Endothelial cell of umbilical vein (primary cell): ENCODE results near the gene TSTD2. TPM values are rescaled to one million over a fixed set of nuclear protein-coding genes. Genes with fewer than 3 reads are reported as not detected.

Source experiments
- BruUV-seq: library from RNA; stranded (reverse); fragments of 400-500 nt; replicated peaks from 2 replicates; lab custom pipeline; 2021; lab: Mats Ljungman, UMichigan
- CTCF ChIA-PET: fragments of 300-600, 350-600 bp; sonication (Branson Sonifier 250); formaldehyde crosslinking; loops from one replicate; lab custom pipeline; 2021; ENCODE audit warnings: antibody characterized with exemption, inconsistent platforms; lab: Charles Lee
- POLR2A ChIA-PET: fragments of 300-600, 350-600 bp; sonication (Branson Sonifier 250); formaldehyde crosslinking; loops from one replicate; lab custom pipeline; 2021; ENCODE audit warnings: antibody characterized with exemption, inconsistent platforms; lab: Charles Lee
- DNase-seq: peaks from one replicate; pipeline ENCODE4 v3.0.0-alpha.2; 2011; ENCODE audit warnings: low read depth, low spot score
- FAIRE-seq: peaks from 2 replicates; lab custom pipeline; 2011; peaks lifted over from hg19 to GRCh38; lab: Jason Lieb, UNC
- H2AFZ ChIP-seq: 2 replicates; pipeline ENCODE4 v1.6.0; 2012; ENCODE audit warnings: low read depth, low read length, control low read depth, inconsistent platforms
- H3K27ac ChIP-seq: 2 replicates; pipeline ENCODE4 v1.5.1; 2011; ENCODE audit warnings: low read depth, mild to moderate bottlenecking, control low read depth, low read length, moderate library complexity; ENCODE audit not compliant: insufficient read depth
- H3K27me3 ChIP-seq, 2 experiments: 2 replicates each; pipeline versions ENCODE4 v1.6.0 to v1.6.1; 2011; ENCODE audit warnings: low read length in 2 of 2, mixed read lengths in 1 of 2; ENCODE audit not compliant: control insufficient read depth in 2 of 2, insufficient read depth in 2 of 2
- H3K36me3 ChIP-seq, 2 experiments: 2 replicates in 1 of 2; 3 replicates in 1 of 2; pipeline ENCODE4 v1.5.1; 2011; ENCODE audit warnings: low read length in 2 of 2, mild to moderate bottlenecking in 1 of 2, moderate library complexity in 1 of 2; ENCODE audit not compliant: control insufficient read depth in 2 of 2, insufficient read depth in 2 of 2; ENCODE audit errors: extremely low read depth in 1 of 2
- H3K4me1 ChIP-seq: 3 replicates; pipeline ENCODE4 v1.5.1; 2011; ENCODE audit warnings: mild to moderate bottlenecking, low read length; ENCODE audit not compliant: control insufficient read depth, insufficient read depth; ENCODE audit errors: extremely low read depth
- H3K4me2 ChIP-seq: 2 replicates; pipeline ENCODE4 v1.6.1; 2011; ENCODE audit warnings: low read length, control low read depth, mixed read lengths; ENCODE audit not compliant: insufficient read depth
- H3K4me3 ChIP-seq, 3 experiments: fragments of 200-600 bp in 1 of 3; sonication (generic), shearing (Covaris generic) in 1 of 3; replicated peaks in 1 of 3; 2 replicates each; pipeline ENCODE4 v1.5.1; 2011 to 2016; ENCODE audit warnings: control low read depth in 3 of 3, low read length in 3 of 3, mild to moderate bottlenecking in 2 of 3, inconsistent platforms in 1 of 3, low read depth in 1 of 3, moderate library complexity in 1 of 3; ENCODE audit not compliant: insufficient read depth in 1 of 3
- H3K79me2 ChIP-seq: 2 replicates; pipeline ENCODE4 v1.6.0; 2012; ENCODE audit warnings: low read length, inconsistent platforms; ENCODE audit not compliant: control insufficient read depth, insufficient read depth
- H3K9ac ChIP-seq: replicated peaks from 2 replicates; pipeline ENCODE3; 2011; ENCODE audit warnings: low read length, control low read depth; ENCODE audit not compliant: insufficient read depth; ENCODE audit errors: extremely low read depth
- H3K9me1 ChIP-seq: replicated peaks from 3 replicates; pipeline ENCODE4 v1.6.0; 2011; ENCODE audit warnings: mild to moderate bottlenecking, low read length; ENCODE audit not compliant: control insufficient read depth, insufficient read depth; ENCODE audit errors: extremely low read depth
- H3K9me3 ChIP-seq: replicated peaks from 2 replicates; pipeline ENCODE4 v1.5.1; 2012; ENCODE audit warnings: low read length, inconsistent platforms; ENCODE audit not compliant: control insufficient read depth, insufficient read depth
- H4K20me1 ChIP-seq: replicated peaks from 2 replicates; pipeline ENCODE3; 2011; ENCODE audit warnings: mild to moderate bottlenecking, low read length; ENCODE audit not compliant: control insufficient read depth, insufficient read depth; ENCODE audit errors: extremely low read depth
- EZH2 ChIP-seq: IDR thresholded peaks from 2 replicates; pipeline ENCODE4 v1.6.1; 2012; ENCODE audit warnings: borderline replicate concordance, low read depth, mild to moderate bottlenecking, moderate library complexity, low read length, inconsistent platforms; ENCODE audit not compliant: severe bottlenecking
- FOS ChIP-seq: IDR thresholded peaks from 2 replicates; pipeline ENCODE4 v1.6.1; 2011; ENCODE audit warnings: mild to moderate bottlenecking, low read length, moderate library complexity, borderline replicate concordance; ENCODE audit not compliant: insufficient read depth
- GATA2 ChIP-seq: IDR thresholded peaks from 2 replicates; pipeline ENCODE4 v1.7.0; 2011; ENCODE audit warnings: low read depth, mild to moderate bottlenecking, moderate library complexity, mixed read lengths, low read length; ENCODE audit not compliant: insufficient read length, insufficient read depth
- JUN ChIP-seq: IDR thresholded peaks from 2 replicates; pipeline ENCODE4 v1.6.1; 2011; ENCODE audit warnings: borderline replicate concordance, low read depth; ENCODE audit not compliant: insufficient read length, insufficient read depth
- MYC ChIP-seq: IDR thresholded peaks from one replicate; pipeline ENCODE4 v1.6.1; 2011; ENCODE audit warnings: mild to moderate bottlenecking, low read depth, low read length
- POLR2A ChIP-seq: IDR thresholded peaks from 2 replicates; pipeline ENCODE4 v1.6.1; 2012; ENCODE audit warnings: low read depth, mild to moderate bottlenecking, control low read depth, low read length
- POLR2AphosphoS5 ChIP-seq: IDR thresholded peaks from 2 replicates; pipeline ENCODE4 v1.6.1; 2012; ENCODE audit warnings: low read depth, mild to moderate bottlenecking, control low read depth, low read length, moderate library complexity; ENCODE audit not compliant: insufficient read depth
- dilution Hi-C: fragments of 300-500 bp; cut with MboI; formaldehyde crosslinking; loops from one replicate; pipeline ENCODE4 v1.15.0; 2019; ENCODE audit warnings: low sequenced_read_pairs; ENCODE audit not compliant: extremely low pct_ligation_motif_present
- intact Hi-C: fragments of 100-400 bp; cut with micrococcal nuclease; formaldehyde crosslinking; loops from one replicate; pipeline ENCODE4 v1.10.0; 2022
- polyA plus RNA-seq, 4 experiments: library from polyadenylated mRNA; depleted of rRNA in 3 of 4; stranded (reverse) in 3 of 4; unstranded in 1 of 4; fragments of >200 nt; gene quantifications; 2 replicates each; pipeline versions ENCODE4 v1.2.1 to v1.2.3, GENCODE V29; 2011 to 2012; ENCODE audit warnings: missing spikeins in 1 of 4
- total RNA-seq: library from RNA; stranded (reverse); gene quantifications from 2 replicates; pipeline ENCODE4 v1.2.3, GENCODE V29; 2021
- TF ChIP-seq, protein P1 (sequence below), 2 donors: IDR thresholded peaks; 1 replicate in 1 of 2; 2 replicates in 1 of 2; pipeline ENCODE4 v1.5.1; 2011; ENCODE audit warnings: low read length in 2 of 2, mild to moderate bottlenecking in 2 of 2, moderate library complexity in 2 of 2, control low read depth in 1 of 2, inconsistent platforms in 1 of 2, low read depth in 1 of 2; ENCODE audit not compliant: insufficient read depth in 1 of 2; ENCODE audit errors: extremely low read depth in 1 of 2
- TF ChIP-seq, protein P2 (sequence below): IDR thresholded peaks from 2 replicates; pipeline ENCODE4 v1.6.1; 2011; ENCODE audit not compliant: insufficient read depth, insufficient read length

Gene TSTD2
- total and polyA plus RNA-seq, 2 donors (not counting 3 experiments of a cell fraction or from before 2014, with no cell fraction given): 13.7 to 15.9 TPM

DNA sequence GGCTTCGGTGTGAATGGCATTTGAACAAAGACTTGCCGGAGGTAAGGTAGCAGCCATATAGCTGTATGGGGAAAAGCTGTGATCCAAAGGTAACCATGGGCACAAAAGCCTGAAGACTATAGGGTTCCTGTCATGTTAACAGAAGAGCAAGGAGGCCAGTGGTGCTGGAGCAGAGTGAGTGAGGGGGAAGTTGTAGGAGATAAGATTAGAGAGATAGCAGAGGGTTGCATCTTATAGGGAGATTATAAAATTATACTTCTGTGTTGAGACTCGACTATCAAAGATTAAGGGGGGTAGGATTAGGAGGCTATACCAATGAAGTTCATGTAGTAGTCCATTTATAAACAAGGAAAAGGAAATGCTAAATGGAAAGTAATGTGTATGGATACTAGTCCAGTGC is 3.7 kb upstream of the TSTD2 start:
- no peak overlapping the region for H2AFZ ChIP-seq
- intact Hi-C loops: no loop called here
- H4K20me1 ChIP-seq: peaks cover 14% of the 10 kb centered on the region
- TF ChIP-seq FOS (no peak), POLR2AphosphoS5 (no peak), EZH2 (no peak), GATA2 (no peak)
- TF ChIP-seq, protein P1, sequence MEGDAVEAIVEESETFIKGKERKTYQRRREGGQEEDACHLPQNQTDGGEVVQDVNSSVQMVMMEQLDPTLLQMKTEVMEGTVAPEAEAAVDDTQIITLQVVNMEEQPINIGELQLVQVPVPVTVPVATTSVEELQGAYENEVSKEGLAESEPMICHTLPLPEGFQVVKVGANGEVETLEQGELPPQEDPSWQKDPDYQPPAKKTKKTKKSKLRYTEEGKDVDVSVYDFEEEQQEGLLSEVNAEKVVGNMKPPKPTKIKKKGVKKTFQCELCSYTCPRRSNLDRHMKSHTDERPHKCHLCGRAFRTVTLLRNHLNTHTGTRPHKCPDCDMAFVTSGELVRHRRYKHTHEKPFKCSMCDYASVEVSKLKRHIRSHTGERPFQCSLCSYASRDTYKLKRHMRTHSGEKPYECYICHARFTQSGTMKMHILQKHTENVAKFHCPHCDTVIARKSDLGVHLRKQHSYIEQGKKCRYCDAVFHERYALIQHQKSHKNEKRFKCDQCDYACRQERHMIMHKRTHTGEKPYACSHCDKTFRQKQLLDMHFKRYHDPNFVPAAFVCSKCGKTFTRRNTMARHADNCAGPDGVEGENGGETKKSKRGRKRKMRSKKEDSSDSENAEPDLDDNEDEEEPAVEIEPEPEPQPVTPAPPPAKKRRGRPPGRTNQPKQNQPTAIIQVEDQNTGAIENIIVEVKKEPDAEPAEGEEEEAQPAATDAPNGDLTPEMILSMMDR (IDR thresholded peaks at IDR 0.05; ENCODE audit: extremely low read depth in 1 of 2, insufficient read depth in 1 of 2, low read depth in 1 of 2, low read length in 2 of 2): no peak
- H3K4me3 ChIP-seq: no peak overlapping the region
- no peak for DNase-seq
- POLR2A ChIA-PET: no interaction called here
- FAIRE-seq: no peak
- no peaks in the 10 kb centered on the region for H3K36me3 ChIP-seq
- H3K9me1 ChIP-seq: no peaks in the 10 kb centered on the region
- H3K9ac ChIP-seq: no peak overlapping the region
- H3K9me3 ChIP-seq: no peaks in the 10 kb centered on the region
- peak overlapping the region; percentile 29 for H3K4me2 ChIP-seq
- H3K4me1 ChIP-seq: peaks cover 25% of the 10 kb centered on the region
- no peaks in the 10 kb centered on the region for H3K27me3 ChIP-seq
- peaks cover 78% of the 10 kb centered on the region for H3K79me2 ChIP-seq
- BruUV-seq: no TSS peak
- CTCF ChIA-PET: interaction anchor here (1.6 kb wide), 1 partner anchor 10 kb away, joined by 4 read pairs; no protein-coding TSS in a partner anchor
- no peak overlapping the region for H3K27ac ChIP-seq
- dilution Hi-C loops: no loop called here

DNA sequence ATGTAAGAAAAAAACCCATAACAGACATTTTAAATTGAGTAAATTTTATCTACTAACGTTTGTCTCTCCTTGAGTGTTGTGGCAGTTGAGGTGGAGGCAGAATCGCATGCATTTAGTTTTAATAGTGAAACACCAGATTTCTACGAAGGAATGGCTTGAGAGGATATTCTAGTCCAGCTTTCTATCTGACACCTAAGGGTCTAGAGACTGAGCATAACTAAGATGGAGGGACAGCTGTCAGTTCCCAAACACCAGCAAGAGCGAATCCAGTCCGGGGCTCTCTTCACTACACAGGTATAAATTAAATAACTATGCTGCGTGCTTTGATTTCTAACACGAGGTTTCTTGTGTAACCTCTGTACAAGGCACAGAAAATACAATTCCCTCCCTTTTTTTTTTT is 1.9 kb upstream of the TSTD2 start:
- peaks cover 77% of the 10 kb centered on the region for H3K79me2 ChIP-seq
- H3K27ac ChIP-seq: peak overlapping the region; percentile 94
- DNase-seq: no peak
- intact Hi-C loops (no loop called here), dilution Hi-C loops (no loop called here)
- no peaks in the 10 kb centered on the region for H3K9me1 ChIP-seq
- BruUV-seq: no TSS peak
- peak overlapping the region; percentile 100 for H3K9ac ChIP-seq
- H3K9me3 ChIP-seq: no peaks in the 10 kb centered on the region
- H3K27me3 ChIP-seq: no peaks in the 10 kb centered on the region
- CTCF ChIA-PET: no interaction called here
- FAIRE-seq: no peak
- no peak overlapping the region for H2AFZ ChIP-seq
- TF ChIP-seq EZH2: no peak
- TF ChIP-seq POLR2AphosphoS5: no peak
- TF ChIP-seq, protein P2, sequence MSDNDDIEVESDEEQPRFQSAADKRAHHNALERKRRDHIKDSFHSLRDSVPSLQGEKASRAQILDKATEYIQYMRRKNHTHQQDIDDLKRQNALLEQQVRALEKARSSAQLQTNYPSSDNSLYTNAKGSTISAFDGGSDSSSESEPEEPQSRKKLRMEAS: no peak
- TF ChIP-seq, protein P1 (IDR thresholded peaks at IDR 0.05; ENCODE audit: extremely low read depth in 1 of 2, insufficient read depth in 1 of 2, low read depth in 1 of 2, low read length in 2 of 2): no peak
- TF ChIP-seq JUN: no peak
- TF ChIP-seq MYC: no peak
- TF ChIP-seq GATA2: no peak
- TF ChIP-seq FOS: no peak
- no peak for TF ChIP-seq POLR2A
- peaks cover 28% of the 10 kb centered on the region for H3K4me1 ChIP-seq
- peak overlapping the region; percentile 97 for H3K4me2 ChIP-seq
- peaks cover 9% of the 10 kb centered on the region for H4K20me1 ChIP-seq
- H3K36me3 ChIP-seq: no peaks in the 10 kb centered on the region
- H3K4me3 ChIP-seq: peak overlapping the region in 1 of 3 experiments; percentile 99
- POLR2A ChIA-PET: no interaction called here
